ENCODE measurements around the gene SYNE1.
A peak's percentile ranks its signal among the peaks of the same experiment; 100 is the strongest.
"Not testable (repeated sequence)": the region's sequence is repeated elsewhere in the genome, so short reads cannot be mapped to it uniquely, and the experiment has no call there.

The SYNE1 gene

DNA sequence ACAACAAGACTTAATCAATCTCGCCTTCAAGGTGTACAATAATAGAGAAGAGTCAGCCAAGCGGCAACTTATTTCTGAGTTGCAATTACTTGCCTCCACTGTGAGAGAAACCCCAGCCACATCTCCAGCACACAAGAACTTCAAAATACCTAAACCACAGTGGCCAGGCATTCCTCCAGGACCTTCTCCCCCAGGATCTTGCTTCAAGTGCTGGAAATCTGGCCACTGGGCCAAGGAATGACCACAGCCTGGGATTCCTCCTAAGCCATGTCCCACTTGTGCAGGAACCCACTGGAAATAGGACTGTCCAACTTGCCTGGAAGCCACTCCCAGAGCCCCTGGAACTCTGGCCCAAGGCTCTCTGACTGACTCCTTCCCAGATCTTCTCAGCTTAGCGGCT is 144.9 kb downstream of the SYNE1 start:
- peaks cover 13% of the 10 kb centered on the region for H3K36me3 Mint-ChIP-seq (ENCODE audit: insufficient read depth)
- ATAC-seq (replicated peaks; ENCODE audit: extremely low read depth, poor library complexity, severe bottlenecking); H3K27ac Mint-ChIP-seq (ENCODE audit: low read depth); H3K4me1 Mint-ChIP-seq; H3K9me3 Mint-ChIP-seq; DNase-seq (ENCODE audit: low spot score in 2 of 2); H3K27me3 Mint-ChIP-seq; H3K4me3 Mint-ChIP-seq: not testable (repeated sequence)

DNA sequence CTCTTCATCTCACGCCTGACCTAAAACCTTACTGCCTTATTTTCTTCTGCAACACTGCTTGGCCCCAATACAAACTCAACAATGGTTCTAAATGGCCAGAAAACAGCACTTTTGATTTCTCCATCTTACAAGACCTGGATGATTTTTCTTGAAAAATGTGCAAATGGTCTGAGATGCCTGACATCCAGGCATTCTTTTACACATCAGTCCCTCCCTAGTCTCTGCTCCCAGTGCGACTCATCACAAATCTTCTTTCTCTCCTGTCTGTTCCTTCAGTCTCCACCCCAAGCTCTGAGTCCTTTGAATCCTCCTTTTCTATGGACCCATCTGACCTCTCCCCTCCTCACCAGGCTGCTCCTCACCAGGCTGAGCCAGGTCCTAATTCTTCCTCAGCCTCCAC is 145.7 kb downstream of the SYNE1 start:
- H3K27ac Mint-ChIP-seq (ENCODE audit: low read depth); DNase-seq (ENCODE audit: low spot score in 2 of 2); H3K9me3 Mint-ChIP-seq; H3K4me3 Mint-ChIP-seq; H3K4me1 Mint-ChIP-seq; H3K27me3 Mint-ChIP-seq; ATAC-seq (replicated peaks; ENCODE audit: extremely low read depth, poor library complexity, severe bottlenecking): not testable (repeated sequence)
- peaks cover 15% of the 10 kb centered on the region for H3K36me3 Mint-ChIP-seq (ENCODE audit: insufficient read depth)

DNA sequence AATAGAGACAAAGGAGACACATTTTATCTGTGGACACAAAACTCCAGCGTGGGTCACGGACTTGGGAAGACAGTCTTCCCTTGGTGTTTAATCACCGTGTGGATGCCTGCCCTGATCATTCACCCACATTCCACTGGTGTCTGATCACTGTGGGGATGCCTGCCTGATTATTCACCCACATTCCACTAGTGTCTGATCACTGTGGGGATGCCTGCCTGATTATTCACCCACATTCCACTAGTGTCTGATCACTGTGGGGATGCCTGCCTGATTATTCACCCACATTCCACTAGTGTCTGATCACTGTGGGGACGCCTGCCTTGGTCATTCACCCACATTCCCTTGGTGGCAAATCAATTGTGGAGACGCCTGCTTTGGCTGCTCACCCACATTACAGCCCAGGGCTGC is 146.2 kb downstream of the SYNE1 start:
- Mint-ChIP-seq H3K27ac (ENCODE audit: low read depth) (peak overlapping the region; percentile 25), H3K36me3 (ENCODE audit: insufficient read depth) (peaks cover 15% of the 10 kb centered on the region)
- ATAC-seq (replicated peaks; ENCODE audit: extremely low read depth, poor library complexity, severe bottlenecking); H3K9me3 Mint-ChIP-seq; H3K27me3 Mint-ChIP-seq; H3K4me1 Mint-ChIP-seq; H3K4me3 Mint-ChIP-seq; DNase-seq (ENCODE audit: low spot score in 2 of 2): not testable (repeated sequence)

- DNase-seq (ENCODE audit: low spot score in 2 of 2) (no peak), ATAC-seq (replicated peaks; ENCODE audit: extremely low read depth, poor library complexity, severe bottlenecking) (no peak)
- no peak overlapping the region for H3K4me3 Mint-ChIP-seq
- H3K36me3 Mint-ChIP-seq (ENCODE audit: insufficient read depth): peaks cover 36% of the 10 kb centered on the region
- H3K9me3 Mint-ChIP-seq: no peaks in the 10 kb centered on the region
- no peak overlapping the region for H3K27ac Mint-ChIP-seq (ENCODE audit: low read depth)
- H3K4me1 Mint-ChIP-seq: no peaks in the 10 kb centered on the region
- H3K27me3 Mint-ChIP-seq: no peaks in the 10 kb centered on the region
Observed at GRCh38 chr6:152484806-152485205, 152.4 kb downstream of the SYNE1 start.

DNA sequence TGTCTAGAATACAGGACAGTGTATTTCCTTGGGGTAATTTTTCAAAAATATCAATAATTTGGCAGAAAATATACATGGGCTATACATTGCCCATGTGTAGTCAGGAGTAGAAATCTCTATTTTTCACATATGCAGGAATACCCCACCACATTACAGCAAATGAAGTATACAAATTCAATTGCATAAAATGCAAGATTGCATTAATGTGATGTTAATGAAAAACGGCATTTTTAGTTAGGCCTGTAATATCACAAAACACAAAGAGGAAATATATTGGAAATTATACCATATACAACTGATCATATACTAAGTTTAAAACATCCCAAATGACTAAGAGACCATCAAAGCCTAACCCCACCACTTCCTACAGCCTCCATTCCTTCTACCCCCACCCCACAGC is 154.9 kb downstream of the SYNE1 start:
- H3K27ac Mint-ChIP-seq (ENCODE audit: low read depth): no peak overlapping the region
- no peaks in the 10 kb centered on the region for H3K27me3 Mint-ChIP-seq
- peaks cover 25% of the 10 kb centered on the region for H3K36me3 Mint-ChIP-seq (ENCODE audit: insufficient read depth)
- no peaks in the 10 kb centered on the region for H3K4me1 Mint-ChIP-seq
- ATAC-seq (replicated peaks; ENCODE audit: extremely low read depth, poor library complexity, severe bottlenecking) (no peak), DNase-seq (ENCODE audit: low spot score in 2 of 2) (no peak)
- no peak overlapping the region for H3K4me3 Mint-ChIP-seq
- H3K9me3 Mint-ChIP-seq: no peaks in the 10 kb centered on the region

DNA sequence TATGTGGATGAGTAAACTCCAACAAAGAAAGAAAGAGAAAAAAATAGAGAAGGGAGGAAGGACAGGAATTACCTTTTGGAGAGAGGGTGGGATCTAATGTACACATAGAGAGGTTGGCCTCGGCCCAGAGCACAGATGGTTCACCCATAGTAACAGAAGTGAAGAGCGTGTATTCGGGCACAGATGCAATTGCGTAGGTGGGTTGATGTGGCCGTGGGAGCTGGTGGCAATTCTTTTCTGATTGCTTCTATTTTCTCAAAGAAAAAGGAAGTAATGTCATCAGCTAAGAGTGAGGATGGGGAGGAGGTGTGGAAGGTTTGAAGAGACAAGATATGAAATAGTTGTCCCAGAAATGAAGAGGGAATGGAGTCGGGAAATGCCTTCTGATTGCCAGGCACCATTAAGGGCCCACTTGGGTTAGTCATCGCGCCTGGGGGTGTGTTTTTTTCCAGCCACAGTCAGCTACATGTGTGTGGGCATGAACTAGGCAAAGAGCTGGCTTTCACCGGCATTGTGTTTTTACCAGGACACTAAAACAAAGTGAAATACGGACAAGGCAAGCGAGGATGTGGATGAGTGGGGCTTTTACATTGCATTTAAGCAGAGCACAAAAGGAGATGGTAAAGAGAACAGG is 158.7 kb downstream of the SYNE1 start:
- Mint-ChIP-seq H3K4me3 (no peak overlapping the region), H3K27ac (ENCODE audit: low read depth) (no peak overlapping the region), H3K9me3 (no peaks in the 10 kb centered on the region), H3K36me3 (ENCODE audit: insufficient read depth) (peaks cover 16% of the 10 kb centered on the region), H3K4me1 (peaks cover 6% of the 10 kb centered on the region), H3K27me3 (no peaks in the 10 kb centered on the region)
- ATAC-seq (replicated peaks; ENCODE audit: extremely low read depth, poor library complexity, severe bottlenecking) (no peak), DNase-seq (ENCODE audit: low spot score in 2 of 2) (no peak)

DNA sequence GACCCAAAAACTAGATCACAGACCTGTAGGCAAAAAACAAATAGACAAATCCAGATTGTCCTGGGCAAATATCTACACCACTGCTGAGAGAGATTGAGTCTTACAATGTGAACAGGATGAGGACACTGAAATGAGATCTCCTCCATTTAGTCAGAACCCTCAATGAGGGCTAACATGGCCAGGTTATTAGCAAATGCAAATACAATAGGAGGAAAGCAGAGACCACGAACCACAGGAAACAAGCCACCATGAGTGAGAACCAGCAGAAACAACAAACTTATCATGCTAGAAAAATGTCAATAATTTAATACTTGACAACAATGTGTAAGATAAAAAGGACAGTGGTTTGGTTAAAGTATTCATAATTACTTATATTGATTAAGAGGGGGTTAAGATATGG is 162.8 kb downstream of the SYNE1 start:
- Mint-ChIP-seq H3K27me3 (no peaks in the 10 kb centered on the region), H3K4me3 (no peak overlapping the region), H3K27ac (ENCODE audit: low read depth) (no peak overlapping the region), H3K9me3 (no peaks in the 10 kb centered on the region), H3K36me3 (ENCODE audit: insufficient read depth) (peaks cover 9% of the 10 kb centered on the region), H3K4me1 (peaks cover 6% of the 10 kb centered on the region)
- ATAC-seq (replicated peaks; ENCODE audit: extremely low read depth, poor library complexity, severe bottlenecking): no peak
- no peak for DNase-seq (ENCODE audit: low spot score in 2 of 2)

GRCh38 chr6:152472325-152472724 is 164.8 kb downstream of the SYNE1 start:
- H3K36me3 Mint-ChIP-seq (ENCODE audit: insufficient read depth): peaks cover 14% of the 10 kb centered on the region
- ATAC-seq (replicated peaks; ENCODE audit: extremely low read depth, poor library complexity, severe bottlenecking): no peak
- no peak overlapping the region for H3K4me3 Mint-ChIP-seq
- no peaks in the 10 kb centered on the region for H3K27me3 Mint-ChIP-seq
- DNase-seq (ENCODE audit: low spot score in 2 of 2): no peak
- H3K9me3 Mint-ChIP-seq: no peaks in the 10 kb centered on the region
- no peak overlapping the region for H3K27ac Mint-ChIP-seq (ENCODE audit: low read depth)
- peaks cover 6% of the 10 kb centered on the region for H3K4me1 Mint-ChIP-seq

DNA sequence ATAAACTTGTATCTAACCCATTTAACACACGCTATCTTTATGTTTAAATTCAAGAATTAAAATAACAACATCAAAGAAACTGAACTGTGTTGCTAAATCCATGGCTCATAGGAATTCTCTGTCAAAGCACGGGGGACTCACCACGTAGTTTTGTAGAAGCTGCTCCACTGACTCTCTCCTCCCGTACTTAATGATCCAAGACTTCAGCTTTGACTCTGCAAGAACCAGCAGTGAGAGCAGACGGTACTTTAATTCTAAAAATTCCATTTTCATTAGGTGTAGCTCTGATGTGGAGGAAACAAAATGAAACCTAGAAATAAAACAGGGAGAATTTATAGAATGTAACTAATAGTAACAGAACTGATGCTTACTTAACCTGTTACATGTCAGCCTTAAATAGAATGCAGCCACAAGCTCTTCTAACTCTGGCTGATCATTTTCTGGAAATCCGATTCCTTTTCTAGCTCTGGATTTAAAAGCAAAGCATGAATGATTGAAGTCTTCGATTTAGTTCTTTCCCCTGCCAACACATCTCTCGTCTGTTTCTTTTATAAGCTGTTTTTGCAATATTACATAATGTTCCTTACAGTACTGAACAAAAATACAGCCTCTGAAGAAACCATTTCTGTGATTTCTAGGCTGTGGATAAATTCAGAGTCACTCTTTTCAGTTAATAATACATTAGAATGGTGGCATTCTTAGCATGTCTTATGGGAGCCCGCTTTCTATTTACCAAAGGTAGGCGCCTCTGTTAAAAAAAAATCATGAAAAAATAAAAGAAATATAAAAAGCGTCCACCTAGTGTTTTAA is 165.5 kb downstream of the SYNE1 start:
- H3K27ac Mint-ChIP-seq (ENCODE audit: low read depth): no peak overlapping the region
- DNase-seq (ENCODE audit: low spot score in 2 of 2) (no peak), ATAC-seq (replicated peaks; ENCODE audit: extremely low read depth, poor library complexity, severe bottlenecking) (no peak)
- H3K27me3 Mint-ChIP-seq: no peaks in the 10 kb centered on the region
- no peaks in the 10 kb centered on the region for H3K9me3 Mint-ChIP-seq
- H3K36me3 Mint-ChIP-seq (ENCODE audit: insufficient read depth): peaks cover 14% of the 10 kb centered on the region
- H3K4me3 Mint-ChIP-seq: no peak overlapping the region
- H3K4me1 Mint-ChIP-seq: peaks cover 6% of the 10 kb centered on the region

DNA sequence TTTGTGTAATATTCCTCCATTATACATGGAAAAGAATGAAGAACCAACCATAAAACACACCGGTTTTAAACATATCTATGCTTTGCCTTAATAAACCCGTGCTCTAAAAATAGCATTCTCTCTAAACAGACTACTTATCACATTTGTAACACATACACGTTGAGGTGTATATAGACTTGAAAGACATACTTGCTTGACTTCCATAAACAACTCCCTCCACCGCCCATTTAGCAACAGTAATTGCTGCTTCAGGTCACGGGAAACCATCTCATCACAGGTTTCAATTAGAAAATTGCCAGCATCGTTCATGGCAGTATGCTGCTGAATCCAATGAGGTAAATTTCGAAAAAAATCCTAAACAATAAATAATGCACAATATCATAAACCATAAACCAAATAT is 174.0 kb downstream of the SYNE1 start:
- ATAC-seq (replicated peaks; ENCODE audit: extremely low read depth, poor library complexity, severe bottlenecking) (no peak), DNase-seq (ENCODE audit: low spot score in 2 of 2) (no peak)
- Mint-ChIP-seq H3K4me1 (peaks cover 7% of the 10 kb centered on the region), H3K4me3 (no peak overlapping the region), H3K9me3 (no peaks in the 10 kb centered on the region), H3K27me3 (no peaks in the 10 kb centered on the region), H3K27ac (ENCODE audit: low read depth) (no peak overlapping the region), H3K36me3 (ENCODE audit: insufficient read depth) (peaks cover 47% of the 10 kb centered on the region)

- no peak for ATAC-seq (replicated peaks; ENCODE audit: extremely low read depth, poor library complexity, severe bottlenecking)
- Mint-ChIP-seq H3K27me3 (no peaks in the 10 kb centered on the region), H3K4me3 (no peak overlapping the region)
Observed at GRCh38 chr6:152462716-152463115, 174.4 kb downstream of the SYNE1 start.

GRCh38 chr6:152461556-152461955 is 175.6 kb downstream of the SYNE1 start:
- Mint-ChIP-seq H3K4me1 (peaks cover 7% of the 10 kb centered on the region), H3K4me3 (no peak overlapping the region), H3K27me3 (no peaks in the 10 kb centered on the region), H3K27ac (ENCODE audit: low read depth) (peak overlapping the region; percentile 35), H3K36me3 (ENCODE audit: insufficient read depth) (peaks cover 50% of the 10 kb centered on the region), H3K9me3 (no peaks in the 10 kb centered on the region)
- DNase-seq (ENCODE audit: low spot score in 2 of 2) (no peak), ATAC-seq (replicated peaks; ENCODE audit: extremely low read depth, poor library complexity, severe bottlenecking) (no peak)

More at GRCh38 chr6:152462716-152463115, 174.4 kb downstream of the SYNE1 start:
- Mint-ChIP-seq H3K9me3 (no peaks in the 10 kb centered on the region), H3K27ac (ENCODE audit: low read depth) (no peak overlapping the region), H3K4me1 (peaks cover 7% of the 10 kb centered on the region), H3K36me3 (ENCODE audit: insufficient read depth) (peaks cover 47% of the 10 kb centered on the region)
- no peak for DNase-seq (ENCODE audit: low spot score in 2 of 2)

All from central memory CD8-positive, alpha-beta T cell (primary cell).